CD14-positive monocyte (primary cell): ENCODE data around the gene TPPP. TPM values are rescaled to one million over a fixed set of nuclear protein-coding genes. Genes with fewer than 3 reads are reported as not detected.

Experiments
- DNase-seq, 3 donors: peaks; one replicate each; pipeline ENCODE4 v3.0.0-alpha.2; 2011 to 2022
- H2AFZ ChIP-seq: 2 replicates; pipeline ENCODE4 v1.6.0; 2012; ENCODE audit warnings: mild to moderate bottlenecking, low read depth, low read length, inconsistent platforms; ENCODE audit not compliant: insufficient read depth, poor library complexity, severe bottlenecking
- H3K27ac ChIP-seq, 2 donors: 1 replicate in 1 of 2; 2 replicates in 1 of 2; pipeline ENCODE4 v1.5.1; 2012 to 2013; ENCODE audit warnings: low read length in 2 of 2, control low read depth in 1 of 2, inconsistent platforms in 1 of 2, low read depth in 1 of 2, mild to moderate bottlenecking in 1 of 2
- H3K27me3 ChIP-seq, 2 donors: one replicate each; pipeline versions ENCODE4 v1.6.0 to v1.6.1; 2011 to 2013; ENCODE audit warnings: low read length in 2 of 2; ENCODE audit not compliant: control insufficient read depth in 2 of 2, insufficient read depth in 2 of 2
- H3K36me3 ChIP-seq, 2 donors: replicated peaks in 1 of 2; 1 replicate in 1 of 2; 2 replicates in 1 of 2; pipeline versions ENCODE4 v1.5.1 to v1.6.1; 2012 to 2013; ENCODE audit warnings: low read length in 2 of 2, control low read depth in 1 of 2, inconsistent platforms in 1 of 2, mild to moderate bottlenecking in 1 of 2; ENCODE audit not compliant: insufficient read depth in 2 of 2, control insufficient read depth in 1 of 2
- H3K4me1 ChIP-seq, 2 donors: 1 replicate in 1 of 2; 2 replicates in 1 of 2; pipeline versions ENCODE4 v1.5.1 to v1.6.1; 2012 to 2013; ENCODE audit warnings: low read length in 2 of 2, control low read depth in 1 of 2, inconsistent platforms in 1 of 2, mild to moderate bottlenecking in 1 of 2, moderate library complexity in 1 of 2; ENCODE audit not compliant: insufficient read depth in 2 of 2, control insufficient read depth in 1 of 2
- H3K4me2 ChIP-seq: replicated peaks from 2 replicates; pipeline ENCODE3; 2012; ENCODE audit warnings: low read length, moderate library complexity, mild to moderate bottlenecking; ENCODE audit not compliant: poor library complexity, severe bottlenecking; ENCODE audit errors: extremely low read depth
- H3K4me3 ChIP-seq, 3 experiments: fragments of 200-600 bp in 1 of 3; sonication (generic) in 1 of 3; replicated peaks in 1 of 3; 1 replicate in 2 of 3; 2 replicates in 1 of 3; pipeline ENCODE4 v1.5.1; 2011 to 2013; ENCODE audit warnings: low read length in 3 of 3, mild to moderate bottlenecking in 3 of 3, control low read depth in 2 of 3, low read depth in 2 of 3, inconsistent platforms in 1 of 3, moderate library complexity in 1 of 3
- H3K79me2 ChIP-seq: 2 replicates; pipeline ENCODE4 v1.6.0; 2012; ENCODE audit warnings: mild to moderate bottlenecking, control low read depth, inconsistent platforms, low read length, moderate library complexity; ENCODE audit not compliant: insufficient read depth
- H3K9ac ChIP-seq: 2 replicates; pipeline ENCODE4 v1.6.0; 2017; ENCODE audit warnings: low read length, mild to moderate bottlenecking; ENCODE audit not compliant: insufficient read depth, poor library complexity, severe bottlenecking
- H3K9me3 ChIP-seq, 2 donors: replicated peaks in 1 of 2; 1 replicate in 1 of 2; 2 replicates in 1 of 2; pipeline versions ENCODE4 v1.5.1 to v1.6.1; 2012 to 2013; ENCODE audit warnings: low read length in 2 of 2, control low read depth in 1 of 2; ENCODE audit not compliant: control insufficient read depth in 1 of 2, insufficient read depth in 1 of 2
- H4K20me1 ChIP-seq: 2 replicates; pipeline ENCODE4 v1.6.0; 2012; ENCODE audit warnings: mild to moderate bottlenecking, low read length, control low read depth, moderate library complexity; ENCODE audit not compliant: insufficient read depth
- H3K27ac Mint-ChIP-seq, 7 donors: one replicate each; pipeline ENCODE4 v1.8.0; 2020; ENCODE audit warnings: mild to moderate bottlenecking in 7 of 7, mixed read lengths in 7 of 7, moderate library complexity in 6 of 7, inconsistent platforms in 2 of 7
- H3K27me3 Mint-ChIP-seq, 3 donors: one replicate each; pipeline ENCODE4 v1.8.0; 2021 to 2022; ENCODE audit warnings: low read depth in 3 of 3, mild to moderate bottlenecking in 3 of 3, mixed read lengths in 3 of 3, moderate library complexity in 3 of 3, inconsistent platforms in 1 of 3
- H3K36me3 Mint-ChIP-seq, 2 donors: one replicate each; pipeline ENCODE4 v1.8.0; 2020; ENCODE audit warnings: mixed read lengths in 2 of 2, inconsistent platforms in 1 of 2, mild to moderate bottlenecking in 1 of 2
- H3K4me1 Mint-ChIP-seq: one replicate; pipeline ENCODE4 v1.8.0; 2020; ENCODE audit warnings: mild to moderate bottlenecking, mixed read lengths
- H3K4me3 Mint-ChIP-seq, 2 donors: one replicate each; pipeline ENCODE4 v1.8.0; 2020; ENCODE audit warnings: mild to moderate bottlenecking in 2 of 2, mixed read lengths in 2 of 2, moderate library complexity in 1 of 2
- H3K9me3 Mint-ChIP-seq, 7 donors: one replicate each; pipeline ENCODE4 v1.8.0; 2020 to 2022; ENCODE audit warnings: mixed read lengths in 7 of 7, mild to moderate bottlenecking in 6 of 7, moderate library complexity in 6 of 7, inconsistent platforms in 2 of 7
- CTCF ChIP-seq: fragments of 200-600 bp; IDR thresholded peaks from one replicate; pipeline ENCODE4 v1.8.0; 2022; ENCODE audit warnings: antibody characterized with exemption, mild to moderate bottlenecking
- WGBS: methylation state at CpG from one replicate; pipeline ENCODE4 v1.1.5; 2013; ENCODE audit warnings: missing lambda C conversion rate; ENCODE audit not compliant: insufficient coverage; 5-methylcytosine and 5-hydroxymethylcytosine counted together
- intact Hi-C, 2 donors: fragments of 100-400 bp; cut with micrococcal nuclease; formaldehyde crosslinking; loops; one replicate each; pipeline versions ENCODE4 v1.15.0 to v1.15.1; 2023
- polyA plus RNA-seq, 3 donors: library from polyadenylated mRNA; depleted of rRNA in 1 of 3; unstranded in 2 of 3; stranded (reverse) in 1 of 3; fragments of 300-500 nt in 2 of 3; fragments of >200 nt in 1 of 3; fragmentation: Illumina TruSeq in 2 of 3; gene quantifications; 1 replicate in 2 of 3; 2 replicates in 1 of 3; pipeline ENCODE4 v1.2.3, GENCODE V29; 2012 to 2021

The TPPP gene
- polyA plus RNA-seq, 3 donors = 0.02 to 0.17 (median 0.06) TPM

GRCh38 chr5:637581-638450 is 55.3 kb downstream of the TPPP start:
- no peak overlapping the region for H3K9ac ChIP-seq
- H3K4me1 ChIP-seq = no peaks in the 10 kb centered on the region
- Mint-ChIP-seq H3K27ac (peak overlapping the region in 2 of 7 donors; percentile 29 to 33), H3K4me1 (no peaks in the 10 kb centered on the region), H3K36me3 (peaks cover 63 to 86% of the 10 kb centered on the region in 2 donors), H3K4me3 (no peak overlapping the region), H3K9me3 (peaks cover 0 to 3% (median 2%) of the 10 kb centered on the region in 7 donors), H3K27me3 (peaks cover 0 to 2% (median 0%) of the 10 kb centered on the region in 3 donors)
- no peak overlapping the region for H2AFZ ChIP-seq
- H3K27ac ChIP-seq = no peak overlapping the region
- H4K20me1 ChIP-seq = no peaks in the 10 kb centered on the region
- no peaks in the 10 kb centered on the region for H3K79me2 ChIP-seq
- H3K4me2 ChIP-seq = no peak overlapping the region
- no peak for TF ChIP-seq CTCF
- H3K9me3 ChIP-seq = peaks cover 0 to 6% of the 10 kb centered on the region in 2 donors
- no peaks in the 10 kb centered on the region for H3K27me3 ChIP-seq
- 98% methylated on average over 42 of the region's 42 CpGs for WGBS
- no peak overlapping the region for H3K4me3 ChIP-seq
- intact Hi-C loops = no loop called here
- no peak for DNase-seq
- peaks cover 39 to 69% of the 10 kb centered on the region in 2 donors for H3K36me3 ChIP-seq

- TF ChIP-seq CTCF = no peak
- Histone ChIP-seq H2AFZ (no peak overlapping the region), H3K27ac (no peak overlapping the region), H3K4me3 (no peak overlapping the region), H3K27me3 (no peaks in the 10 kb centered on the region), H3K36me3 (peaks cover 36 to 61% of the 10 kb centered on the region in 2 donors), H3K79me2 (no peaks in the 10 kb centered on the region), H3K9ac (no peak overlapping the region), H3K4me2 (no peak overlapping the region), H3K4me1 (no peaks in the 10 kb centered on the region), H3K9me3 (peaks cover 0 to 6% of the 10 kb centered on the region in 2 donors), H4K20me1 (no peaks in the 10 kb centered on the region)
- peaks cover 0 to 3% (median 2%) of the 10 kb centered on the region in 7 donors for H3K9me3 Mint-ChIP-seq
- DNase-seq = no peak
- no peaks in the 10 kb centered on the region for H3K4me1 Mint-ChIP-seq
- peaks cover 58 to 77% of the 10 kb centered on the region in 2 donors for H3K36me3 Mint-ChIP-seq
- WGBS = 93% methylated on average over 16 of the region's 20 CpGs
- peaks cover 0 to 2% (median 0%) of the 10 kb centered on the region in 3 donors for H3K27me3 Mint-ChIP-seq
- intact Hi-C loops = no loop called here
- H3K4me3 Mint-ChIP-seq = no peak overlapping the region
- no peak overlapping the region for H3K27ac Mint-ChIP-seq
Observed at GRCh38 chr5:636951-637350, 56.2 kb downstream of the TPPP start.
